OCI-LY7 (cell line): Measurements from ENCODE around the gene DDIT4. TPM values are rescaled to one million over a fixed set of nuclear protein-coding genes. Genes with fewer than 3 reads are reported as not detected.
A peak's percentile ranks its signal among the peaks of the same experiment; 100 is the strongest.

Experiments used
- BruUV-seq: library from RNA; stranded (reverse); fragments of 400-500 nt; replicated peaks from 2 replicates; lab custom pipeline; 2021; lab: Mats Ljungman, UMichigan
- CTCF ChIA-PET: fragments of 300-600 bp; sonication (Branson Sonifier 250); formaldehyde crosslinking; loops from one replicate; lab custom pipeline; 2022; ENCODE audit warnings: antibody characterized with exemption; ENCODE audit not compliant: unreplicated experiment; lab: Charles Lee
- POLR2A ChIA-PET: fragments of 300-600 bp; sonication (Branson Sonifier 250); formaldehyde crosslinking; loops from one replicate; lab custom pipeline; 2022; ENCODE audit warnings: antibody characterized with exemption; lab: Charles Lee
- DNase-seq: peaks from one replicate; pipeline ENCODE4 v3.0.0-alpha.2; 2015; ENCODE audit warnings: low spot score
- H2AFZ ChIP-seq: fragments of 200-600 bp; sonication (generic), shearing (Covaris generic); 2 replicates; pipeline ENCODE4 v1.6.1; 2014; ENCODE audit warnings: mild to moderate bottlenecking, antibody characterized with exemption, low read length, moderate library complexity
- H3K27ac ChIP-seq: fragments of 200-600 bp; sonication (generic); 2 replicates; pipeline ENCODE4 v1.5.1; 2014; ENCODE audit warnings: mixed run types, low read depth, mild to moderate bottlenecking, moderate library complexity, low read length, inconsistent platforms; ENCODE audit not compliant: poor library complexity, severe bottlenecking
- H3K36me3 ChIP-seq: fragments of 200-600 bp; sonication (generic); 2 replicates; pipeline ENCODE4 v1.6.1; 2014; ENCODE audit warnings: mild to moderate bottlenecking, antibody characterized with exemption, low read length, moderate library complexity, mixed read lengths; ENCODE audit not compliant: insufficient read depth
- H3K4me1 ChIP-seq: fragments of 200-600 bp; sonication (generic); 2 replicates; pipeline ENCODE4 v1.5.1; 2014; ENCODE audit warnings: mild to moderate bottlenecking, low read length; ENCODE audit not compliant: insufficient read depth, poor library complexity, severe bottlenecking
- H3K4me2 ChIP-seq: fragments of 200-600 bp; sonication (generic); 2 replicates; pipeline ENCODE4 v1.6.1; 2014; ENCODE audit warnings: mild to moderate bottlenecking, low read length
- H3K4me3 ChIP-seq: fragments of 200-600 bp; sonication (generic); 2 replicates; pipeline ENCODE4 v1.5.1; 2014; ENCODE audit warnings: mild to moderate bottlenecking, low read depth, low read length; ENCODE audit not compliant: poor library complexity, severe bottlenecking
- H3K79me2 ChIP-seq: fragments of 200-600 bp; sonication (generic); 2 replicates; pipeline ENCODE4 v1.6.1; 2016; ENCODE audit warnings: low read depth, mild to moderate bottlenecking, low read length, moderate library complexity, mixed read lengths; ENCODE audit not compliant: insufficient read depth
- H3K9me2 ChIP-seq: fragments of 200-600 bp; sonication (generic); 2 replicates; pipeline ENCODE4 v1.6.1; 2016; ENCODE audit warnings: mild to moderate bottlenecking, low read length, mixed read lengths; ENCODE audit not compliant: insufficient read depth
- H3K9me3 ChIP-seq: fragments of 200-600 bp; sonication (generic); 2 replicates; pipeline ENCODE4 v1.6.1; 2014; ENCODE audit warnings: mild to moderate bottlenecking, mixed run types, low read length, mixed read lengths
- H4K20me1 ChIP-seq: fragments of 200-600 bp; sonication (generic); 2 replicates; pipeline ENCODE4 v1.6.1; 2014; ENCODE audit warnings: mild to moderate bottlenecking, antibody characterized with exemption, low read length, moderate library complexity, mixed read lengths; ENCODE audit not compliant: insufficient read depth
- CTCF ChIP-seq: fragments of 200-600 bp; sonication (generic); conservative IDR thresholded peaks from 2 replicates; pipeline ENCODE4 v1.5.1; 2014; ENCODE audit warnings: mild to moderate bottlenecking, antibody characterized with exemption, low read length, moderate library complexity, mixed read lengths
- EZH2phosphoT487 ChIP-seq: fragments of 200-600 bp; sonication (generic); IDR thresholded peaks from 2 replicates; pipeline ENCODE4 v1.6.1; 2018; ENCODE audit warnings: low read depth, borderline replicate concordance, mild to moderate bottlenecking, mixed run types, antibody characterized with exemption, low read length, moderate library complexity, mixed read lengths
- intact Hi-C: fragments of 100-400 bp; cut with micrococcal nuclease; formaldehyde crosslinking; loops from one replicate; pipeline ENCODE4 v1.10.0; 2022; ENCODE audit not compliant: unreplicated experiment
- total RNA-seq, 2 experiments: library from RNA; depleted of rRNA in 1 of 2; stranded (reverse); fragments of >200 nt in 1 of 2; shearing (Covaris generic) in 1 of 2; gene quantifications; 2 replicates each; pipeline ENCODE4 v1.2.3, GENCODE V29; 2014 to 2022

The DDIT4 gene
- total RNA-seq, 2 experiments from 2014 or later: 91.8 to 102 TPM

GRCh38 chr10:72226418-72227027 is 47.2 kb upstream of the DDIT4 start:
- H3K36me3 ChIP-seq: peaks cover 75% of the 10 kb centered on the region
- no peaks in the 10 kb centered on the region for H3K9me3 ChIP-seq
- no peaks in the 10 kb centered on the region for H3K9me2 ChIP-seq
- no TSS peak for BruUV-seq
- intact Hi-C loops: no loop called here
- no peak overlapping the region for H2AFZ ChIP-seq
- H3K4me2 ChIP-seq: no peak overlapping the region
- H3K27ac ChIP-seq: no peak overlapping the region
- POLR2A ChIA-PET: interaction anchor here (0.6 to 1.6 kb wide), 3 partner anchors 39 to 101 kb away, joined by 3 to 6 read pairs (median 5); no protein-coding TSS in a partner anchor
- DNase-seq: no peak
- CTCF ChIA-PET: interaction anchor here (1.1 kb wide), 1 partner anchor 49 kb away, joined by 3 read pairs; no protein-coding TSS in a partner anchor
- H3K79me2 ChIP-seq: peaks cover 50% of the 10 kb centered on the region; the same call in 1 of the 2 replicates
- peaks cover 28% of the 10 kb centered on the region for H3K4me1 ChIP-seq
- 0 out of 2 replicates have a peak, but pooled peaks cover 3% of the 10 kb centered on the region for H4K20me1 ChIP-seq
- H3K4me3 ChIP-seq: no peak overlapping the region
- TF ChIP-seq EZH2phosphoT487 (no peak), CTCF (no peak)

- Histone ChIP-seq H3K9me2 (no peaks in the 10 kb centered on the region), H3K36me3 (peaks cover 78% of the 10 kb centered on the region), H2AFZ (no peak overlapping the region), H3K4me3 (no peak overlapping the region), H3K4me2 (peak overlapping the region; percentile 18; the same call in 1 of the 2 replicates), H3K9me3 (no peaks in the 10 kb centered on the region), H3K79me2 (peaks cover 47% of the 10 kb centered on the region; the same call in 1 of the 2 replicates), H3K27ac (peak overlapping the region; percentile 26), H4K20me1 (0 out of 2 replicates have a peak, but pooled peaks cover 3% of the 10 kb centered on the region), H3K4me1 (peaks cover 25% of the 10 kb centered on the region)
- DNase-seq: no peak
- intact Hi-C loops: no loop called here
- BruUV-seq: no TSS peak
- no peak for TF ChIP-seq EZH2phosphoT487
- TF ChIP-seq CTCF: no peak
- POLR2A ChIA-PET: interaction anchor here (1.2 kb wide), 1 partner anchor 104 kb away, joined by 3 read pairs; no protein-coding TSS in a partner anchor
- CTCF ChIA-PET: no interaction called here
Observed at GRCh38 chr10:72227826-72228225, 45.9 kb upstream of the DDIT4 start.
